ENCODE results near the gene SELENOO. TPM values are rescaled to one million over a fixed set of nuclear protein-coding genes. Genes with fewer than 3 reads are reported as not detected.
"Not testable (repeated sequence)": the region's sequence is repeated elsewhere in the genome, so short reads cannot be mapped to it uniquely, and the experiment has no call there.

Gene SELENOO
- total and polyA plus RNA-seq, 2 of the 13 experiments (the other 11 are each of a cell fraction or from before 2014, with no cell fraction given) = 14.4 to 19.0 TPM

GRCh38 chr22:50168490-50169180 lies 32.2 kb upstream of the SELENOO start:
- H3K79me2 ChIP-seq (ENCODE audit: insufficient read depth, low read length); ATAC-seq; H3K4me3 ChIP-seq (replicated peaks in 1 of 3; ENCODE audit: insufficient read depth in 1 of 3, low read depth in 2 of 3, low read length in 3 of 3); FAIRE-seq; intact Hi-C loops (cut with micrococcal nuclease; ENCODE audit: unreplicated experiment); H3K9ac ChIP-seq (ENCODE audit: insufficient read depth, low read depth, low read length); H4K20me1 ChIP-seq (ENCODE audit: insufficient read depth, low read length); H3K9me3 ChIP-seq (ENCODE audit: low read length); BruUV-seq (replicated peaks); H2AFZ ChIP-seq (ENCODE audit: low read length); in situ Hi-C loops (cut with HindIII; ENCODE audit: extremely low pct_ligation_motif_present, low pct_unique_long_range_greater_than_20kb); POLR2A ChIA-PET; H3K27ac ChIP-seq (ENCODE audit: extremely low read length, insufficient read depth, low read length); H3K4me2 ChIP-seq (ENCODE audit: low read depth, low read length); H3K36me3 ChIP-seq (replicated peaks in 1 of 2; ENCODE audit: control insufficient read depth in 1 of 2, insufficient read depth in 2 of 2, low read length in 2 of 2); DNase-seq (ENCODE audit: low spot score): not testable (repeated sequence)
- CTCF ChIA-PET (ENCODE audit: low intra/inter-chr PET ratio, low total read pairs) = interaction anchor here (1.4 kb wide), 1 partner anchor 41 kb away, joined by 3 read pairs; no protein-coding TSS in a partner anchor
- Histone ChIP-seq H3K4me1 (ENCODE audit: insufficient read depth, low read length) (peaks cover 19% of the 10 kb centered on the region), H3K27me3 (ENCODE audit: control insufficient read depth in 1 of 2, insufficient read depth in 2 of 2, low read length in 2 of 2) (peaks cover 0 to 11% of the 10 kb centered on the region in 2 experiments; a peak in 2 of 5 replicates)
- 0% methylated on average over 5 of the region's 5 CpGs for WGBS (ENCODE audit: low lambda C conversion rate)

- Histone ChIP-seq H3K27ac (ENCODE audit: extremely low read length, insufficient read depth, low read length) (no peak overlapping the region), H2AFZ (ENCODE audit: low read length) (no peak overlapping the region), H3K4me1 (ENCODE audit: insufficient read depth, low read length) (peaks cover 19% of the 10 kb centered on the region), H3K4me3 (replicated peaks in 1 of 3; ENCODE audit: insufficient read depth in 1 of 3, low read depth in 2 of 3, low read length in 3 of 3) (peak overlapping the region in 2 of 3 experiments; percentile 49 to 64; a peak in 3 of 6 replicates), H3K27me3 (ENCODE audit: control insufficient read depth in 1 of 2, insufficient read depth in 2 of 2, low read length in 2 of 2) (peaks cover 0 to 11% of the 10 kb centered on the region in 2 experiments; a peak in 2 of 5 replicates), H3K36me3 (replicated peaks in 1 of 2; ENCODE audit: control insufficient read depth in 1 of 2, insufficient read depth in 2 of 2, low read length in 2 of 2) (no peaks in the 10 kb centered on the region), H3K79me2 (ENCODE audit: insufficient read depth, low read length) (no peaks in the 10 kb centered on the region), H3K9me3 (ENCODE audit: low read length) (no peaks in the 10 kb centered on the region), H3K4me2 (ENCODE audit: low read depth, low read length) (peak overlapping the region; percentile 66), H4K20me1 (ENCODE audit: insufficient read depth, low read length) (no peaks in the 10 kb centered on the region), H3K9ac (ENCODE audit: insufficient read depth, low read depth, low read length) (no peak overlapping the region)
- ATAC-seq (no peak), DNase-seq (ENCODE audit: low spot score) (no peak), FAIRE-seq (no peak)
- in situ Hi-C loops (cut with HindIII; ENCODE audit: extremely low pct_ligation_motif_present, low pct_unique_long_range_greater_than_20kb) = no loop called here
- intact Hi-C loops (cut with micrococcal nuclease; ENCODE audit: unreplicated experiment) = no loop called here
- CTCF ChIA-PET (ENCODE audit: low intra/inter-chr PET ratio, low total read pairs) = interaction anchor here (1.4 kb wide), 1 partner anchor 41 kb away, joined by 3 read pairs; no protein-coding TSS in a partner anchor
- BruUV-seq (replicated peaks) = no TSS peak
- POLR2A ChIA-PET = no interaction called here
- WGBS (ENCODE audit: low lambda C conversion rate) = 19% methylated on average over 33 of the region's 36 CpGs
- TF ChIP-seq DNMT3B (CRISPR knock-in tag; conservative IDR thresholded peaks at IDR 0.05) (no peak), ZNF431 (CRISPR knock-in tag; IDR thresholded peaks at IDR 0.05; ENCODE audit: borderline replicate concordance, low read depth) (no peak), KLF12 (CRISPR knock-in tag; IDR thresholded peaks at IDR 0.05; ENCODE audit: borderline replicate concordance) (no peak), CBX2 (IDR thresholded peaks at IDR 0.05; ENCODE audit: low read depth, low read length) (0 out of 2 replicates have a peak, but pooled peaks have one; percentile 49), CBX2 (CRISPR knock-in tag; IDR thresholded peaks at IDR 0.05; ENCODE audit: low read depth) (no peak), ZBTB21 (CRISPR knock-in tag; IDR thresholded peaks at IDR 0.05) (no peak), DR1 (CRISPR knock-in tag; IDR thresholded peaks at IDR 0.05) (no peak), BRD4 (CRISPR knock-in tag; IDR thresholded peaks at IDR 0.05) (no peak), ZHX1 (CRISPR knock-in tag; IDR thresholded peaks at IDR 0.05; ENCODE audit: low read depth) (no peak), EZH2 (conservative IDR thresholded peaks at IDR 0.05; ENCODE audit: low read depth, low read length) (0 out of 2 replicates have a peak, but pooled peaks have one; percentile 53), SNAPC5 (CRISPR knock-in tag; IDR thresholded peaks at IDR 0.05; ENCODE audit: borderline replicate concordance) (no peak)
- TF ChIP-seq, protein P1, sequence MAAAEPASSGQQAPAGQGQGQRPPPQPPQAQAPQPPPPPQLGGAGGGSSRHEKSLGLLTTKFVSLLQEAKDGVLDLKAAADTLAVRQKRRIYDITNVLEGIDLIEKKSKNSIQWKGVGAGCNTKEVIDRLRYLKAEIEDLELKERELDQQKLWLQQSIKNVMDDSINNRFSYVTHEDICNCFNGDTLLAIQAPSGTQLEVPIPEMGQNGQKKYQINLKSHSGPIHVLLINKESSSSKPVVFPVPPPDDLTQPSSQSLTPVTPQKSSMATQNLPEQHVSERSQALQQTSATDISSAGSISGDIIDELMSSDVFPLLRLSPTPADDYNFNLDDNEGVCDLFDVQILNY (CRISPR knock-in tag; conservative IDR thresholded peaks at IDR 0.05) = no peak
Observed at GRCh38 chr22:50169181-50169759, 31.5 kb upstream of the SELENOO start.

All from HepG2 (cell line).